CD4-positive, alpha-beta T cell treated with Interleukin-1 beta for 1 hour (primary cell): ENCODE data around the gene KLHL34.

Experiments
- DNase-seq, 2 donors: peaks; one replicate each; pipeline ENCODE4 v3.0.0-alpha.2; 2020 to 2022

Gene KLHL34

DNA sequence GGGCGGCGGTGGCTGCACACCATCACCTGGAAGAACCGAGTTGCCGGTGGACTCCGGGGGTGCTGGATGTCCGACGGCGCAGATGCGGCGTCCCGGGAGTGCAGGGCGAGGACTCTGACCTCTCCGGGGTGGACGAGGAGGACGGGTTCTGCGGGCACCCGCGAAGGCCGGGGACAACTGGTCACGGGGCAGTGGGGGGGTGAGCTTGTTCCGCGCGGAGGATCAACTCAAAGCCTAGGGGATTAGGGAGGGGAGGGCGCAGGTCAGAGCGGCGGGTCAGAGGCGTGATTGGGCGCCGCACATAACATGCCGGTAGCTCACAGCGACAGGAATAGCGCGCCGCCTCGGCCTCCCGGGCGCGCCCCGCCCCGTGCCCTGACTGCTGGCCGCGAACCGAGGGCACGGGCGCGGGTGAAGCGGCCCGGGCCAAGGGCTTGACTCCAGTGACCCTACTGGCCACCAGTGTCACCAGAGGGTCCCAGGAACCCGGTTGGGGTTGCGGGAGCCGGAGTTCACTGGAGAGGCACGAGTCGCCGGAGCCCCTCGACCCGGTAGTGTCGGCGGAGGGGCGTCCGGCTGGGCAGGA is at the start of gene KLHL34:
KLHL34 (minus strand) TSS at position 179 of the 586 bp plus-strand sequence. CDS start 542 bp downstream, outside the sequence.
- peak in 1 of 2 donors; percentile 3 for DNase-seq

DNA sequence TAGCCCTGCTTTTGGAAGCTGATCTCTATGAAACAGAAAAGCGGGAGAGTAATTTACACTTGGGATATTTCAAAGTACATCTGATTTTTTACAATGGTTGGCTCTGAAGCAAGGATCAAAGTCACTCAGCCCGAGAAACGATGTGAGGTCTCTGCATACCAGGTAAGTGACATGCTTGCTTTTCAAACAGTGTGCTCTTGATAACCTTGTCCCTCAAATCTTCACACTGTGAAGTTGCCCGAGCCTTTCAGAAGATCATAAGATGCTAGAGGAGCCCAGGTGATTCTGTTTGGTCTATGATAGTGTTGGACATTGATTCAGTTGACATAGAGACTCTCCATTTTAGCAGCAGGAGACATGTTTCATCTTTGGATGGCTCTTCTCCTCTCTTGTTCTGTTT is 47.1 kb upstream of the KLHL34 start:
- DNase-seq, result no peak

GRCh38 chrX:21702725-21703124 is 44.6 kb upstream of the KLHL34 start:
- no peak for DNase-seq

GRCh38 chrX:21700967-21701366 is 42.8 kb upstream of the KLHL34 start:
- no peak for DNase-seq

- no peak for DNase-seq
Measured at GRCh38 chrX:21700275-21700674, 42.1 kb upstream of the KLHL34 start.

GRCh38 chrX:21699136-21699535 is 41.0 kb upstream of the KLHL34 start:
- no peak for DNase-seq

GRCh38 chrX:21698272-21698671 is 40.1 kb upstream of the KLHL34 start:
- DNase-seq, result no peak

DNA sequence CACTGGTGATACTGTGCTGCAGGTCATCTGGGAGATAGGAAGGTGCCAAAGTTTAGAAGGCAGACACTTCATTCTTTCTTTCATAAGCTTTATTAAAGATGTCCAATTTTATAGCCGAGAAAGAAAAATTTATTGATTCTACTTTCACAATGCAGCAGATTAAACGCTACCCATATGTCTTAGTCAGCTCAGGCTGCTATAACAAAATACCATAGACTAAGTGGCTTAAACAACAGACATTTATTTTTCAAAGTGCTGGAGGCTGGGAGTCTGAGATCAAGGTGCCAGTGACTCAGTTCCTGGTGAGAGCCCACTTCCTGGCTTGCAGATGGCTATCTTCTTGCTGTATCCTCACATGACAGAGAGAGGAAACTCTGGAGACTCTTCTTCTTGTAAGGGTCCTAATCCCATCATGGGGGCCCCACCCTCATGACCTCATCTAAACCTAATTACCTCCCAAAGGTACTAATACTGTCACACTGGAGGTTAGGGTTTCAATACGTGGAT is 33.4 kb upstream of the KLHL34 start:
- DNase-seq, result no peak

DNA sequence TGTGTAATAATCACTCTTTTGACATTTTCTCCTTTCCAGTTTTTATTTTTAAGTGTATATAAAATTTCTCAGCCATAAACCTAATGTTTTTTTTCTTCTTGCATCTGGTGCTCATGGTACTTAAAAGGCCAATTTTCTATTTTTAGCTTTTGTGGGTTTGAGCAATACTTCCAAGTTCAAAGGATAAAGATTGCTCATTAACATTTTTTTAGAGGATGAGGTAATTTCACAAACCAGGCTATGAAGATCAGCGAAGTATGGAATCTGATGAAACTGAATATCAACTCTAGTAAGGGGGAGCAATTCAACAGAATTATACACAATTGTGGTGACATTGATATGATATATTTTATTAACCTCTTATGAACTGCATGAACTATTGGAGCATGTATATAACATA is 25.8 kb upstream of the KLHL34 start:
- no peak for DNase-seq

DNA sequence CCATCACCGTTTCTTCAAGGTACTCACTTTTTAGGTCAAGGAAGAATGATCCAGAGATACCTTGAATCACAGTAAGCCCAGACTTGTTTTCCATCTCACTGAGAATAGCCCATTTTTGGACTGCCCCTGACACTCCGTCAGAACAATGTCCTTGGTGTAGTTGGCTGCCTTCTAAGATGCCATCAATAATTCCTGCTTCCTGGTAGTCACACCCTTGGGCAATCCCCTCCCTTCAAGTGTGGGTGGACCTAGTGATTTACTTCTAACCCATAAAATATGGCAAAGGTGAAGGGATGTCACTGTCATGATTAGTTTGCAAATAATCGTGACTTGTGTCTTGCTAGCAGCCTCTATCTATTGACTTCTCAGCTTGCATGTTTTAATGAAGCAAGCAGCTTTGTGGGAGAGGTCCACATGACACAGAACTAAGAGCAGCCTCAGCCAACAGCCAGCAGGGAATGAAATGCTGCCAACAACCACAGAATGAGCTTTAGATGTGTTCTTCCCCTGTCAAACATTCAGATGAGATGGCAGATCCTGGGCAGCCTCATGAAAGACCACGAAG is 20.0 kb upstream of the KLHL34 start:
- DNase-seq, result no peak

DNA sequence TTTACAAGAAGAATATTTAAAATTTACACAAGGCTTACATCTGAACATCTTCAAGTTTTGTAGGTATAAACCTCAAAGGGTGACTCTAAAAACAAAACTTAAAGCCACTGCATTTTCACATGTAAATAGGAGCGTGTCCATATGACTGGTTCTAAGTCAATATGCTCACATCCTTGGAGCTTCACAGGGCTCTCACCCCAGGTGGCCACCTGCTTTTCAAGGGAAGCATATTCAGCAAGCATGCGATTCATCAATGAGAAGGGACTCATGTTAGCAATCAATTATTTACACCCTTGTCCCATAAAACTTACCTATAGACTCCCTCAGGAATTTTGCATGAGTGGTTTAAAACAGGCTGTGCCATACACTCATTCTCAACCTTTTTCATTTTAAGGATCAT is 17.8 kb upstream of the KLHL34 start:
- DNase-seq, result no peak

- no peak for DNase-seq
Measured at GRCh38 chrX:21674430-21675186, 16.5 kb upstream of the KLHL34 start.

GRCh38 chrX:21666679-21667078 is 8.5 kb upstream of the KLHL34 start:
- DNase-seq, result no peak

DNA sequence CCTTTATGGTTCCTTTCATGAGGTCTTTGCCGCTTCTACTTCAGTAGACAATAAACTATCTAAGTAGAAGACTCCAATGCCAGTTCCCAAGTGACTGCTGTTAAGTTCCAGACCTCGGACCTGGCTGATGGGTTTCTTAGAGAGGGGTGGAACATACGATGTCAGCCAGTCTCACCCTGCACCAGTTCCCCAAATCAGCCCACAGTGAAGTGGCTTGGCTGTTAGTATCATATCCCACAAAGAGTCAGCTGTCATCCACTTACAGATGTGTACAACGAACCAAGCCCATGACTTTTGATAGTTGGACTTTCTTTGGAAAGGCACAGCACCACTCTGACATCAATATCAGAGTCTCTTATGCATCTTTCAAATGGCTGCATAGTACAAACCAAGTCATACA is 8.1 kb upstream of the KLHL34 start:
- DNase-seq, result no peak

DNA sequence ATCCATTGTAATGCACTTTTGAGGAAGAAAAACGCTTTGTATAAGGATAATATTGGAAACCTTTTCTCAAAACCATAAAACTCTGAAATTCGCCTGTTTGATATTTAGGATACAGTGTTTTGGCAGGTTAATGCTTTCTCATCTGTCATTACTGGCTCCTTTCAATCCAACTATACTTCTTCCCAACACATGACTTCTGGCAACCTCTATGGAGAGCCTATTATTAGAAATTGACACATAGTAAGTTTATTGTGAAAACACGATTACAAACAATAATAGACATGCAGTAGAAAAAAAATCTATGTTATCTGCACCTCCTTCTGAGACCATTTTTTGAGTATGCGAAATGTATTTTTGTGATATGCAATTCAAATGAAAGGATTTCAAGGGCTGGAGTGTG is 4.6 kb upstream of the KLHL34 start:
- no peak for DNase-seq

DNA sequence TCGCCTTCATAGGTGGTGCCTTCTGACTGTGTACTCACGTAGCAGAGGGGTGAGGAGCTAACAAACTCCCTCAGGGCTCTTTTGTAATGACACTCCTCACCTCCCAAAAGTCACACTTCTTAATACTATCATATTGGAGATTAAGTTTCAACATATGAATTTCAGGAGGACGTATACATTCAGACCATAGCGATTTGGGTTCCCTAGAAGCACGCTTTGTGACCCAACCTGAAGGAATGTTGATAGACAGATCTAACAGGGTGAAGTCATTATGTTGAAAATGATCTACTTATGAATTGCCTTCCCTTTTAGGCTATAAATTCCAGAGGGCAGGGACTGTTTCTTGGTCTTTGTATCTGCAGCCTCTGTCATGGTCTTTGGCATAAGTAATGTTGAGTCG is 3.2 kb upstream of the KLHL34 start:
- DNase-seq, result no peak

GRCh38 chrX:21660156-21660555 is 2.0 kb upstream of the KLHL34 start:
- no peak for DNase-seq

DNA sequence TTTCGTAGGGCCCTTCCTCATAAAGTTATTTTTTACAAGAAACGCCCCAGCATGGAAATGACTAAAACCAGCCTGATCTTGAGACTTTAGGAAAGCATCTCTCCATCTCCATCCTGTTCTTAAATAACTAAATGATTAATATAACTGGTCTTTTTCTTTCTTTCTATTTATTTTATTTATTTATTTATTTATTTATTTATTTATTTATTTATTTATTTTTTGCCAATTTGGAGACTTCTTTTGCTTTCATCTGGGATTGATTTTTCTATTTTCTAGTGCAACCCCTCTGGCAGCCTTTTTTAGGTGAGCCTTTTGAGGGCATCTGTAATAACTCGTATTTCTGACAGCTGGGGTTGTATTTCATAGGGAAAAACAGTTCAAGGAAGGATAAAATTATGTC is 1.2 kb upstream of the KLHL34 start:
- no peak for DNase-seq

- no peak for DNase-seq
Measured at GRCh38 chrX:21658746-21659145, 616 bp upstream of the KLHL34 start.

DNA sequence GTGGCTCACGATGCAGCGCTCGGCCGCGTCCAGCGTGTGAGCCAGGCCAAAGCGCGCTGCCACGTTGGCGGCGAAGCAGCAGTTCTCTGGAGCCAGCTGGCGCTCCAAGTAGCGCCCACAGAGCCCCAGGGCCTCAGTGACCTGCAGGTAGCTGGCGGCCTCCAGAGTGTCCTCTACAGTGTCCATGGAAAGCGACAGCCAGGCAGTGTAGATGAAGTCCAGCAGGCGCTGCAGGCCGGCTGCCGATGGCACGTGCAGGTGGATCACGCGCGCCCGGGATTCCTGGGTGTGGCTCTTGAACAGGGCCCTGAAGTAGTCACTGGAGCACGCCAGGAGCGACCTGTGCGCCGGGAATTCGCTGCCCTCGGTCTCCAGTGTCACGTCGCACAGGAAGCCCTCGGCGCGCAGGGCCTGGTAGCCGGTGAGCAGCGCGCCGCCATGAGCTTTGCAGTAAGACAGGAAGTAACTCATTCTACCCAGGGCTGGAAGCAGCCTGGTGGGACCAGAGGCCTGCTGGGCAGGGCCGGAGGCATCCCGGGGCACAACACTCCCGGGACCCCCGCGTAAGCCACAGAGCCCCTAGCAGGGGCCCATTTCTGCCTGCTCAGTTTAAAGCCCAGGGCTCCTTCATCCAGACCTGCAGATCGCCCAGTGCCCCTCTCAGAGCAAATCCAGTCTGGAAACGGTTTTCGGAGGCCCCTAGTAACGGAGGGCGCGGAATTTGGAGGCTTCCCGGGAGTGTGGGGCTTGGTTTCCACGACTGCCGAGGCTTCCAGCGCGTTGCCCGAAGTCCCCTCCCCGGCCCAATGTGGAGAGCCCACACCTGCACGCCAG is 595 bp downstream of the KLHL34 start:
- no peak for DNase-seq

GRCh38 chrX:21656587-21657317 is 1.4 kb downstream of the KLHL34 start:
- DNase-seq, result no peak

DNA sequence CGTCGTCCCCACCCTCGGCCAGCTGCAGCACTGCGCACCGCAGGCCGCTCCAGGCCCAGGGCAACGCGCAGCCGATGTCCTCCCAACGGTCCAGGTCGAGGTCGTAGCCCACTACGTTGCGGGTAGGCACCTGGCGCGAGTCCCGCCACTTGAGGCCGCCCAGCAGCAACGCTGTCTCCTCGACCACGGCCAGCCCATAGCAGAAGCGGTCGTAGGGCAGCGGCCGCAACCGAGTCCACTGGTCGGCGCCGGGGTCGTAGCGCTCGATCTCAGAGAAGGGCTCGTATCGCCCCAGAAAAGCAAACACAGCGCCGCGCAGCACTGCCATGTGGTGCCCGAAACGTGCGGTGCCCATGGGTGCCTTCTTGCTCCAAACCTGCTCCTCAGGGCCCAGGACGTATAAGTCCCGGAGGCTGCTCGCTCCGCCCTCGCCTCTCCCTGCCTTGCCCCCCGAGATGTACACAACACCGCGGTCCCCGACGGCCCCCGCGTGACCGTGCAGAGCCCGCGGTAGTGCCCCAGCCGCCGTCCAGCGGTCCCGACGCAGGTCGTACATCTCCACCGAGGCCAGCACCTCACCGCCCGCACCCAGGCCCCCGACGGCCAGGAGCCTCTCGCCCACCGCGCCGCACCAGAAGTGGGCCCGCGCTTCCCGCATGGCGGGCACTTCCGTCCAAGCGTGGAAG is 2.1 kb downstream of the KLHL34 start:
- DNase-seq, result no peak
